Measurements from ENCODE around the gene KCNJ11.

GRCh38 chr11:17416492-17416891 is 28.0 kb upstream of the KCNJ11 start:
- no peak for TF ChIP-seq POLR2AphosphoS5 (IDR thresholded peaks at IDR 0.05; ENCODE audit: low read depth, low read length)
- TF ChIP-seq POLR2A (IDR thresholded peaks at IDR 0.05; ENCODE audit: low read depth, low read length): no peak

Measured in GM12892 (cell line).